HG02840 (cell line): ENCODE results near the gene GLIS2.

Source experiments
- ATAC-seq: cut with Tn5 transposase; IDR thresholded peaks from one replicate; pipeline ENCODE4 v1.9.1; 2021; ENCODE audit warnings: mild to moderate bottlenecking, moderate library complexity, moderate number of reproducible peaks; ENCODE audit not compliant: unreplicated experiment, low FRiP score

Gene GLIS2

GRCh38 chr16:4378999-4379690, 63.3 kb downstream of the GLIS2 start:
- no peak for ATAC-seq

GRCh38 chr16:4380119-4381063, 64.5 kb downstream of the GLIS2 start:
- ATAC-seq = no peak

GRCh38 chr16:4381072-4381934, 65.4 kb downstream of the GLIS2 start:
- ATAC-seq = no peak

DNA sequence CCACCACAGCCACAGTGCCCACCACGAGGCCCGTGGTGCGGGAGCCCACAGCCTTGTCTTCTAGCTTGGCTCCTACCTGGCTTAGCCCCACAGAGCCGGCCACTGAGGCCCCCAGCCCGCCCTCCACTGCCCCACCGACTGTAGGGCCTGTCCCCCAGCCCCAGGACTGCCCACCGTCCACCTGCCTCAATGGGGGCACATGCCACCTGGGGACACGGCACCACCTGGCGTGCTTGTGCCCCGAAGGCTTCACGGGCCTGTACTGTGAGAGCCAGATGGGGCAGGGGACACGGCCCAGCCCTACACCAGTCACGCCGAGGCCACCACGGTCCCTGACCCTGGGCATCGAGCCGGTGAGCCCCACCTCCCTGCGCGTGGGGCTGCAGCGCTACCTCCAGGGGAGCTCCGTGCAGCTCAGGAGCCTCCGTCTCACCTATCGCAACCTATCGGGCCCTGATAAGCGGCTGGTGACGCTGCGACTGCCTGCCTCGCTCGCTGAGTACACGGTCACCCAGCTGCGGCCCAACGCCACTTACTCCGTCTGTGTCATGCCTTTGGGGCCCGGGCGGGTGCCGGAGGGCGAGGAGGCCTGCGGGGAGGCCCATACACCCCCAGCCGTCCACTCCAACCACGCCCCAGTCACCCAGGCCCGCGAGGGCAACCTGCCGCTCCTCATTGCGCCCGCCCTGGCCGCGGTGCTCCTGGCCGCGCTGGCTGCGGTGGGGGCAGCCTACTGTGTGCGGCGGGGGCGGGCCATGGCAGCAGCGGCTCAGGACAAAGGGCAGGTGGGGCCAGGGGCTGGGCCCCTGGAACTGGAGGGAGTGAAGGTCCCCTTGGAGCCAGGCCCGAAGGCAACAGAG, 66.3 kb downstream of the GLIS2 start:
- ATAC-seq = no peak

- no peak for ATAC-seq
Measured at GRCh38 chr16:4382795-4383357, 67.0 kb downstream of the GLIS2 start.

DNA sequence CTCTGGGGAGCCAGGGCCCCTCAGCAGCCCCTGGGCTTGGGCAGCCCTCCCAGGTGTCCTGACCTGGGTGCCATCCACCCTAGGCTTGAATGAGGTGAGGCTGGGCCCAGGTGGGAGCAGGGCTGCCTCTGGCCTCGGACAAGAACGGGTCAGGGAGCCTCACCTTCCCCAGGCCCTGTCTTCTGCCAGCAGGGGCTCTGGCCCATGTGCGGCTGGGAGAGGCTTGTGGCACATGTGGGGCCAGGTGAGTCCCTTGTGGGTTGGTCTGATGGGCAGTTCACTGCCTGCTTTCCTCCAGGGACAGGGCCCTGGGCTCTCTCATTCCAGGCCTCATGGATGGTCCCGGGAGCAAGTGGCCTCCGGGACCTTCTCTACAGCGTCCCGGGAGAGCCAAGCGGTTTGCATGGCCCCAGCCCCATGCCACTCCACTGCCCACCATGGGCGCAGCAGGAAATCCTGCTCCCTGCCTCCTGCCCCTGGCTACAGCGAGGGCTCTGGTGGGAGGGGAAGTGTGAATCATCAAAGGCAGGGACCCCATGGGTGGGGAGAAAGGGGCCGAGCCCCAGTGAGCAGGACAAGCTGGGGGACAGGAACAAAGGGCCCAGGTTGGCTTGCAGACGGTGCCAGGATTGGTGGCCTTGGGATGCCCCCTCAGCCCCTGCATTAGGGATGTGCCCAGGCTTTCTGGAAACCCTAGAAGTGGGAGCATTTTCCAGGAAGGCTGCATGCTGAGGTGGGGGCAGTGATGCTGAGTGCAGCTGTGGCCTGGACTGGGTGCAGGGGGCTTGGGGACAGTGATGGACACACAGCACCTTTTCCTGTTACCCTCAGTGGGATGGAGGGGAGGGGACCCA, 68.0 kb downstream of the GLIS2 start:
- no peak for ATAC-seq

GRCh38 chr16:4384509-4384942, 68.7 kb downstream of the GLIS2 start:
- no peak for ATAC-seq

- ATAC-seq = no peak
Measured at GRCh38 chr16:4385066-4385788, 69.4 kb downstream of the GLIS2 start.

DNA sequence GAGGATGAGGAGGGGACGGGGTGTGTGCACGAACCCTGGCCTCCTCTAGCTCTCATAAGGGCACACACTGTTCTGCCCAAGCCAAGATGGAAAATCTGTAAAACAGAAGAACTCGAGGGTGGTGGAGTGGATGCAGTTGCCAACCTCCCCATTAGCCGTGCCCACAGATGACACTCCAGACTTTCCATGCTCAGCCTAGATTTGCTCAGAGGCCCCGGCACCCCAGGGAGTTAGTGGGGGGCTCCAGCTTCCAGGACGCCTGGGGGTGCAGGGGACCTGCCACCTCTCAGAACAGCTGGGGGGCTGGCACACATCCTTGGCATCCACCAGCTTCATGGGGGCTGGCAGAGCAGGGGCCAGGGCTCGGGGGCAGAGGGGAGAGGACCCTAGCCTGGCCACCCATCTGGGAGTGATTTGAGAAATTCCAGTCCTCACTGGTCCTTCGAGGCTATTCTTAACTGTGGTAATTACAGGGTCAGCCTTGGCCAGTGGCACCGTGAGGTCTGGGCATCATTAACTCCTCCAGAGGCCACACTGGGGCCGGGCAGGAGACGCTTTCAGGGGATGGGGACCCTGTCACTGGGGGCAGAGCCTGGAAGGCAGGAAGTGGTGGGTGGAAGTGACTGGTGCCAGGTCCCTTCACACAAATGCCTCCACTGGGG, 70.1 kb downstream of the GLIS2 start:
- no peak for ATAC-seq

- ATAC-seq = no peak
Measured at GRCh38 chr16:4386451-4386805, 70.6 kb downstream of the GLIS2 start.

GRCh38 chr16:4386951-4387565, 71.2 kb downstream of the GLIS2 start:
- ATAC-seq = no peak

GRCh38 chr16:4387781-4388180, 71.9 kb downstream of the GLIS2 start:
- ATAC-seq = no peak

GRCh38 chr16:4388271-4389021, 72.6 kb downstream of the GLIS2 start:
- no peak for ATAC-seq
